ENCODE results near the gene MCOLN1.

The MCOLN1 gene

DNA sequence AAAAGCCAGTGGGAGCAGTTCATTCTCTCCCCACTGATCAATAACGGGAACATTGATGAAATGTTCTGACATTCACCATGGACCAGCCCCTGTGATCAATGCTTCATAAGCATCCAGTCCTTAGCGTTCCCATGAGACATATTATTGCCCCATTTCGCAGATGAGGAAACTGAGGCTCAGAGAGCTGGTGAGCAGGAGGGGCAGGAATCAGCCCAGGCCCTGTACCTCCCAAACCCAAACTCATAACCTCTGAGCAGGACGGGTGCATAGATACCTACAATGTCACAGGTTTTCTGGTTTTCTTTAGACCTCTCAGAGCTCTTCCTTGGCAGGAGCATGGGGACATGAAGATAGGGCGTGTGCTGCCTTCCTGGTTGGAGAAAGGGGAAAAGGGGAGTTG, 2.1 kb downstream of the MCOLN1 start:
- no peak overlapping the region for H3K27ac Mint-ChIP-seq
- no peaks in the 10 kb centered on the region for H3K27me3 Mint-ChIP-seq (ENCODE audit: low read depth)
- H3K9me3 Mint-ChIP-seq = no peaks in the 10 kb centered on the region
- TF ChIP-seq, protein P1, sequence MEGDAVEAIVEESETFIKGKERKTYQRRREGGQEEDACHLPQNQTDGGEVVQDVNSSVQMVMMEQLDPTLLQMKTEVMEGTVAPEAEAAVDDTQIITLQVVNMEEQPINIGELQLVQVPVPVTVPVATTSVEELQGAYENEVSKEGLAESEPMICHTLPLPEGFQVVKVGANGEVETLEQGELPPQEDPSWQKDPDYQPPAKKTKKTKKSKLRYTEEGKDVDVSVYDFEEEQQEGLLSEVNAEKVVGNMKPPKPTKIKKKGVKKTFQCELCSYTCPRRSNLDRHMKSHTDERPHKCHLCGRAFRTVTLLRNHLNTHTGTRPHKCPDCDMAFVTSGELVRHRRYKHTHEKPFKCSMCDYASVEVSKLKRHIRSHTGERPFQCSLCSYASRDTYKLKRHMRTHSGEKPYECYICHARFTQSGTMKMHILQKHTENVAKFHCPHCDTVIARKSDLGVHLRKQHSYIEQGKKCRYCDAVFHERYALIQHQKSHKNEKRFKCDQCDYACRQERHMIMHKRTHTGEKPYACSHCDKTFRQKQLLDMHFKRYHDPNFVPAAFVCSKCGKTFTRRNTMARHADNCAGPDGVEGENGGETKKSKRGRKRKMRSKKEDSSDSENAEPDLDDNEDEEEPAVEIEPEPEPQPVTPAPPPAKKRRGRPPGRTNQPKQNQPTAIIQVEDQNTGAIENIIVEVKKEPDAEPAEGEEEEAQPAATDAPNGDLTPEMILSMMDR (IDR thresholded peaks at IDR 0.05; ENCODE audit: unreplicated experiment in 3 of 3) = no peak
- H3K36me3 Mint-ChIP-seq (ENCODE audit: low read depth) = peaks cover 8% of the 10 kb centered on the region
- peaks cover 7% of the 10 kb centered on the region for H3K4me1 Mint-ChIP-seq
- peak overlapping the region in 2 of 3 experiments; percentile 56 to 67 for H3K4me3 Mint-ChIP-seq

DNA sequence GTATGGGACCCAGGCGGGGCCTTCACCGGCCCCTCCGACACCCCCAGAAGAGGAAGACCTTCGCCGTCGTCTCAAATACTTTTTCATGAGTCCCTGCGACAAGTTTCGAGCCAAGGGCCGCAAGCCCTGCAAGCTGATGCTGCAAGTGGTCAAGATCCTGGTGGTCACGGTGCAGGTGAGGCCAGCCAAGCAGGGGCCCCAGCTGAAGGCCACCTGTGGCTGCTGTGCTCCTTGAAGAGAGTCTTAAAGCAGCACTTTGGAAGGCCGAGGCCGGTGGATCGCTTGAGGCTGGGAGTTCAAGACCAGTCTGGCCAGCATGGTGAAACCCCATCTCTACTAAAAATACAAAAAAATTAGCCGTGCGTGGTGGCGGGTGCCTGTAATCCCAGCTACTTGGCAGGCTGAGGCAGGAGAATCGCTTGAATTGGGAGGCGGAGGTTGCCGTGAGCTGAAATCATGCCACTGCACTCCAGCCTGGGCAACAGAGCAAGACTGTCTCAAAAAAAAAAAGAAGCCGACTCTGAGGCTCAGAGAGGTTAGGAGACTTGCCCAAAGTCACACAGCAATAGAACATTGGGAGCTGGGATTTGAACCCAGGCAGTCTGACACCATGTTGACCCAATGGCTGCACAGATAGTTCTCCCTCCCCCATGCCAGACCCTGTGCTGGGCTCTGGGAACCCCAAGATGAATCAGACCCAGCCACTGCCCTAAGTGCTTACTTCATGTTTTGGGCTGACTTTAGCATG, 2.7 kb downstream of the MCOLN1 start:
- Mint-ChIP-seq H3K36me3 (ENCODE audit: low read depth) (peaks cover 8% of the 10 kb centered on the region), H3K27ac (no peak overlapping the region), H3K27me3 (ENCODE audit: low read depth) (no peaks in the 10 kb centered on the region), H3K9me3 (no peaks in the 10 kb centered on the region), H3K4me3 (peak overlapping the region; percentile 11 to 67 (median 43)), H3K4me1 (peaks cover 7% of the 10 kb centered on the region)
- TF ChIP-seq, protein P1 (IDR thresholded peaks at IDR 0.05; ENCODE audit: unreplicated experiment in 3 of 3) = no peak

DNA sequence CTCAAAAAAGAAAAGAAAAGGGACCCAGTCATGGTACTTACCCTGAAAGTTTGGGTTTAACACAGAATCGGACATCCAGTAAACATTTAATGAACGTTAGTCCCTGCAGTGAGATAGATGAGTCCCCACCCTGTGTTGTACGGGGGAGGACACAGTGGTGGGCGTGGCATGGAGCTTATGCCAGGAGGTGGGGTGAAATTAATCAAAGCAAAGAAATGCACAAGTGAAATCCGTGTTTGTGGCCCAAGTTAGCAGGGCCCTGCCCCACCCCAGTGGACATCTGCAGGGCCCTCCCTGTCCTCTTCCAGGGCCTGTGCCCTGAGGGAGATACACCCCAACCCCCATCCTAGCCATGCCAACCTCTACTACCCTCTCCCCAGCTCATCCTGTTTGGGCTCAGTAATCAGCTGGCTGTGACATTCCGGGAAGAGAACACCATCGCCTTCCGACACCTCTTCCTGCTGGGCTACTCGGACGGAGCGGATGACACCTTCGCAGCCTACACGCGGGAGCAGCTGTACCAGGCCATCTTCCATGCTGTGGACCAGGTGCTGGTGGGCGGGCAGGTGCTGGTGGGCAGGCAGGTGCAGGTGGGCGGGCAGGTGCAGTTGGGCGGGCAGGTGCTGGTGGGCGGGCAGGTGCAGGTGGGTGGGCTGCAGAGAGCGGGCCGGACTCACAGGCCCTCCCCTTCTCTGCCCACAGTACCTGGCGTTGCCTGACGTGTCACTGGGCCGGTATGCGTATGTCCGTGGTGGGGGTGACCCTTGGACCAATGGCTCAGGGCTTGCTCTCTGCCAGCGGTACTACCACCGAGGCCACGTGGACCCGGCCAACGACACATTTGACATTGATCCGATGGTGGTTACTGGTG, 3.9 kb downstream of the MCOLN1 start:
- TF ChIP-seq, protein P1 (IDR thresholded peaks at IDR 0.05; ENCODE audit: unreplicated experiment in 3 of 3) = no peak
- Mint-ChIP-seq H3K27me3 (ENCODE audit: low read depth) (no peaks in the 10 kb centered on the region), H3K4me1 (peaks cover 7% of the 10 kb centered on the region), H3K36me3 (ENCODE audit: low read depth) (peaks cover 3% of the 10 kb centered on the region), H3K27ac (no peak overlapping the region), H3K9me3 (no peaks in the 10 kb centered on the region), H3K4me3 (no peak overlapping the region)

DNA sequence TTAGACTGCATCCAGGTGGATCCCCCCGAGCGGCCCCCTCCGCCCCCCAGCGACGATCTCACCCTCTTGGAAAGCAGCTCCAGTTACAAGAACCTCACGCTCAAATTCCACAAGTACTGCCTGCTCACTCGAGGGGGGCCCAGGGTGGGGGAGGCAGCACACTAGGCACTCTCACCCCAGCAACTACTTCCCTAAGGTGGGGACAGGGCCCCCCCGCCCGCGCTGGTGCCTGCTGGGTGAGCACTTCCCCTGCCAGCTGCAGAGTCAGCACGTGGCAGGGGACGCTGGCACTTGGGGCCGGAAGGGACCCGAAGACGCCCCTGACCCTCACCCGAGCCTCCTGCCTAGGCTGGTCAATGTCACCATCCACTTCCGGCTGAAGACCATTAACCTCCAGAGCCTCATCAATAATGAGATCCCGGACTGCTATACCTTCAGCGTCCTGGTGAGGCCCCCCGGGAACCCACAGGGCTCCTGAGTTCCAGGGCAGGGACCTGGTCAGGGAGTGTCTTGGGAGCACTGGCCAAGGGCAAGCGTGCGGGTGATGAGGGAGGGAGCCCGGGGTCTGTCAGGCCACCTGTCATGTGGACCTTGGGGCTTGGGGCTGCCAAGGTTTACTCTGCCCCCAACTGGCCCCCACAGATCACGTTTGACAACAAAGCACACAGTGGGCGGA, 5.2 kb downstream of the MCOLN1 start:
- no peaks in the 10 kb centered on the region for H3K9me3 Mint-ChIP-seq
- H3K36me3 Mint-ChIP-seq (ENCODE audit: low read depth) = peaks cover 3% of the 10 kb centered on the region
- H3K27ac Mint-ChIP-seq = no peak overlapping the region
- TF ChIP-seq, protein P1 (IDR thresholded peaks at IDR 0.05; ENCODE audit: unreplicated experiment in 3 of 3) = no peak
- no peak overlapping the region for H3K4me3 Mint-ChIP-seq
- no peaks in the 10 kb centered on the region for H3K27me3 Mint-ChIP-seq (ENCODE audit: low read depth)
- no peaks in the 10 kb centered on the region for H3K4me1 Mint-ChIP-seq

DNA sequence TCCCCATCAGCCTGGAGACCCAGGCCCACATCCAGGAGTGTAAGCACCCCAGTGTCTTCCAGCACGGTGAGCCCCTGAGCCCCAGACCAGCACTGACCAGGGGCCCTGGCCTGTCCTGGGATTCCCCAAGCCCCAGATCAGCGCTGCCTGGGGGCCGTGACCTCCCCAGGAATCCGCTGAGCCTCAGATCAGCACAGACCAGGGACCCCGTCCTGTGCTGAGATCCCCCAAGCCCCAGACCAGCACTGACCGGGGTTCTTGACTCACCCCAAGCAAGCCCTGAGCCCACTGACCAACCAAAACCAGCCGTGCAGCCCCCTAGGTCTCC, 5.7 kb downstream of the MCOLN1 start:
- TF ChIP-seq, protein P1 (IDR thresholded peaks at IDR 0.05; ENCODE audit: unreplicated experiment in 3 of 3) = no peak
- no peak overlapping the region for H3K27ac Mint-ChIP-seq

More for the DNA sequence above, 5.7 kb downstream of the MCOLN1 start:
- H3K36me3 Mint-ChIP-seq (ENCODE audit: low read depth) = peaks cover 3% of the 10 kb centered on the region
- H3K4me1 Mint-ChIP-seq = no peaks in the 10 kb centered on the region
- no peaks in the 10 kb centered on the region for H3K27me3 Mint-ChIP-seq (ENCODE audit: low read depth)
- H3K4me3 Mint-ChIP-seq = no peak overlapping the region
- no peaks in the 10 kb centered on the region for H3K9me3 Mint-ChIP-seq

Measured in nephron (organoid).